Chondrocyte (in vitro differentiated cells): Measurements from ENCODE around the gene MTERF1. TPM values are rescaled to one million over a fixed set of nuclear protein-coding genes. Genes with fewer than 3 reads are reported as not detected.
"Not testable (repeated sequence)": the region's sequence is repeated elsewhere in the genome, so short reads cannot be mapped to it uniquely, and the experiment has no call there.

Experiments used
- DNase-seq: peaks from one replicate; pipeline ENCODE4 v3.0.0; 2021; ENCODE audit warnings: mixed read lengths, low spot score
- H3K27ac Mint-ChIP-seq: one replicate; pipeline ENCODE4 v1.8.0; 2021; ENCODE audit warnings: mild to moderate bottlenecking, moderate library complexity, mixed read lengths; ENCODE audit not compliant: unreplicated experiment
- H3K27me3 Mint-ChIP-seq: 2 replicates; pipeline ENCODE4 v1.8.0; 2021; ENCODE audit warnings: low read depth, mixed read lengths
- H3K36me3 Mint-ChIP-seq: 2 replicates; pipeline ENCODE4 v1.8.0; 2021; ENCODE audit warnings: low read depth, mixed read lengths
- H3K4me1 Mint-ChIP-seq: 2 replicates; pipeline ENCODE4 v1.8.0; 2021; ENCODE audit warnings: low read depth, mild to moderate bottlenecking, mixed read lengths
- H3K4me3 Mint-ChIP-seq: one replicate; pipeline ENCODE4 v1.8.0; 2021; ENCODE audit warnings: mild to moderate bottlenecking, moderate library complexity, mixed read lengths; ENCODE audit not compliant: unreplicated experiment
- H3K9me3 Mint-ChIP-seq: 2 replicates; pipeline ENCODE4 v1.8.0; 2021; ENCODE audit warnings: low read depth, mixed read lengths
- CTCF ChIP-seq: fragments of 200-600 bp; sonication (generic); IDR thresholded peaks from 2 replicates; pipeline ENCODE4 v1.5.0; 2021; ENCODE audit warnings: antibody characterized with exemption, mild to moderate bottlenecking, moderate library complexity
- total RNA-seq: library from RNA; stranded (reverse); gene quantifications from 3 replicates; pipeline ENCODE4 v1.2.1, GENCODE V29; 2021

Gene MTERF1
- total RNA-seq, 1 donor from 2014 or later, result 7.7 TPM

- Mint-ChIP-seq H3K27me3 (no peaks in the 10 kb centered on the region), H3K27ac (no peak overlapping the region), H3K4me3 (no peak overlapping the region), H3K9me3 (peaks cover 6% of the 10 kb centered on the region), H3K36me3 (peaks cover 3% of the 10 kb centered on the region), H3K4me1 (no peaks in the 10 kb centered on the region)
- DNase-seq, result no peak
- no peak for TF ChIP-seq CTCF
These were observed 29.7 kb upstream of the MTERF1 start for GRCh38 chr7:91910171-91910570.

GRCh38 chr7:91899563-91899962 is 19.1 kb upstream of the MTERF1 start:
- Mint-ChIP-seq H3K27me3 (no peaks in the 10 kb centered on the region), H3K9me3 (no peaks in the 10 kb centered on the region), H3K4me3 (no peak overlapping the region), H3K36me3 (no peaks in the 10 kb centered on the region), H3K4me1 (peaks cover 8% of the 10 kb centered on the region), H3K27ac (no peak overlapping the region)
- TF ChIP-seq CTCF, result no peak
- no peak for DNase-seq

GRCh38 chr7:91898240-91898992 is 17.9 kb upstream of the MTERF1 start:
- H3K9me3 Mint-ChIP-seq, result no peaks in the 10 kb centered on the region
- H3K4me3 Mint-ChIP-seq, result no peak overlapping the region
- DNase-seq, result no peak
- no peak overlapping the region for H3K27ac Mint-ChIP-seq
- no peak for TF ChIP-seq CTCF
- H3K4me1 Mint-ChIP-seq, result peaks cover 9% of the 10 kb centered on the region
- H3K27me3 Mint-ChIP-seq, result no peaks in the 10 kb centered on the region
- H3K36me3 Mint-ChIP-seq, result no peaks in the 10 kb centered on the region

GRCh38 chr7:91894781-91895480 is 14.4 kb upstream of the MTERF1 start:
- H3K4me3 Mint-ChIP-seq, result no peak overlapping the region
- TF ChIP-seq CTCF, result no peak
- no peaks in the 10 kb centered on the region for H3K9me3 Mint-ChIP-seq
- H3K27me3 Mint-ChIP-seq, result no peaks in the 10 kb centered on the region
- H3K36me3 Mint-ChIP-seq, result no peaks in the 10 kb centered on the region
- H3K4me1 Mint-ChIP-seq, result peaks cover 9% of the 10 kb centered on the region
- H3K27ac Mint-ChIP-seq, result no peak overlapping the region
- DNase-seq, result no peak

GRCh38 chr7:91893699-91894098 is 13.2 kb upstream of the MTERF1 start:
- H3K4me3 Mint-ChIP-seq, DNase-seq, H3K36me3 Mint-ChIP-seq, H3K9me3 Mint-ChIP-seq, H3K4me1 Mint-ChIP-seq, H3K27me3 Mint-ChIP-seq, H3K27ac Mint-ChIP-seq: not testable (repeated sequence)
